SK-N-MC (cell line): Measurements from ENCODE around the gene ATP7B.

Experiments
- EZH2 ChIP-seq: fragments of 200-600 bp; sonication (generic); IDR thresholded peaks from one replicate; pipeline ENCODE4 v1.6.1; 2017; ENCODE audit warnings: antibody characterized with exemption
- POLR2AphosphoS5 ChIP-seq: IDR thresholded peaks from 2 replicates; pipeline ENCODE4 v1.6.1; 2012; ENCODE audit warnings: mild to moderate bottlenecking, low read depth, low read length, borderline replicate concordance

- no peak for TF ChIP-seq POLR2AphosphoS5
- TF ChIP-seq EZH2 = no peak
Observed at GRCh38 chr13:51929699-51930098, 81.6 kb downstream of the ATP7B start.
